Liver (tissue), 2 donors: Measurements from ENCODE around the gene UBQLN3.

Experiments used
- TF ChIP-seq, protein P1 (sequence below): fragments of 150-350 bp; IDR thresholded peaks from 2 replicates; pipeline ENCODE4 v1.5.1; 2017; ENCODE audit warnings: improper control_type of control experiment, low read depth, low read length; ENCODE audit not compliant: missing input control
- TF ChIP-seq, protein P2 (sequence below): IDR thresholded peaks from 2 replicates; pipeline ENCODE4 v1.6.1; 2016; ENCODE audit warnings: antibody characterized with exemption, mild to moderate bottlenecking
- donor health status: healthy.

DNA sequence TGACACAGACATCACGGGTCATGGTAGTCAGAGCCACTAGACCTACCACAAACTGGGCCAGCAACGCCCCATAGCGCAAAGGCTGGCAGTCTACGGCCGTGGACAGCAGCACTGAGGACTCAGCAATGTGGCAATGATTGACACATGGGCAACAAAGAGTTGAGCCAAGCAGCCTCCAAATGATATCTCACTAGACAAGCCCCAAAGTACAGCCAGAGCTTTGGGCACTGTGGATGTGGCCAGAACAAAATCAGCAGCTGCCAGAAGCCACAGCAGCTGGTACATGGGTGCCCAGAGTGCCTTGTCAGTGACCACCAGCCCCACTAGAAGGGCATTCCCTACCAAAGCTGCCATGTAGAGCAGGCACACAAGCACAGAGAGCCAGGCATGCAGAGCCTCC lies 18.0 kb upstream of the UBQLN3 start:
- TF ChIP-seq, protein P1, sequence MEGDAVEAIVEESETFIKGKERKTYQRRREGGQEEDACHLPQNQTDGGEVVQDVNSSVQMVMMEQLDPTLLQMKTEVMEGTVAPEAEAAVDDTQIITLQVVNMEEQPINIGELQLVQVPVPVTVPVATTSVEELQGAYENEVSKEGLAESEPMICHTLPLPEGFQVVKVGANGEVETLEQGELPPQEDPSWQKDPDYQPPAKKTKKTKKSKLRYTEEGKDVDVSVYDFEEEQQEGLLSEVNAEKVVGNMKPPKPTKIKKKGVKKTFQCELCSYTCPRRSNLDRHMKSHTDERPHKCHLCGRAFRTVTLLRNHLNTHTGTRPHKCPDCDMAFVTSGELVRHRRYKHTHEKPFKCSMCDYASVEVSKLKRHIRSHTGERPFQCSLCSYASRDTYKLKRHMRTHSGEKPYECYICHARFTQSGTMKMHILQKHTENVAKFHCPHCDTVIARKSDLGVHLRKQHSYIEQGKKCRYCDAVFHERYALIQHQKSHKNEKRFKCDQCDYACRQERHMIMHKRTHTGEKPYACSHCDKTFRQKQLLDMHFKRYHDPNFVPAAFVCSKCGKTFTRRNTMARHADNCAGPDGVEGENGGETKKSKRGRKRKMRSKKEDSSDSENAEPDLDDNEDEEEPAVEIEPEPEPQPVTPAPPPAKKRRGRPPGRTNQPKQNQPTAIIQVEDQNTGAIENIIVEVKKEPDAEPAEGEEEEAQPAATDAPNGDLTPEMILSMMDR = no peak
- TF ChIP-seq, protein P2, sequence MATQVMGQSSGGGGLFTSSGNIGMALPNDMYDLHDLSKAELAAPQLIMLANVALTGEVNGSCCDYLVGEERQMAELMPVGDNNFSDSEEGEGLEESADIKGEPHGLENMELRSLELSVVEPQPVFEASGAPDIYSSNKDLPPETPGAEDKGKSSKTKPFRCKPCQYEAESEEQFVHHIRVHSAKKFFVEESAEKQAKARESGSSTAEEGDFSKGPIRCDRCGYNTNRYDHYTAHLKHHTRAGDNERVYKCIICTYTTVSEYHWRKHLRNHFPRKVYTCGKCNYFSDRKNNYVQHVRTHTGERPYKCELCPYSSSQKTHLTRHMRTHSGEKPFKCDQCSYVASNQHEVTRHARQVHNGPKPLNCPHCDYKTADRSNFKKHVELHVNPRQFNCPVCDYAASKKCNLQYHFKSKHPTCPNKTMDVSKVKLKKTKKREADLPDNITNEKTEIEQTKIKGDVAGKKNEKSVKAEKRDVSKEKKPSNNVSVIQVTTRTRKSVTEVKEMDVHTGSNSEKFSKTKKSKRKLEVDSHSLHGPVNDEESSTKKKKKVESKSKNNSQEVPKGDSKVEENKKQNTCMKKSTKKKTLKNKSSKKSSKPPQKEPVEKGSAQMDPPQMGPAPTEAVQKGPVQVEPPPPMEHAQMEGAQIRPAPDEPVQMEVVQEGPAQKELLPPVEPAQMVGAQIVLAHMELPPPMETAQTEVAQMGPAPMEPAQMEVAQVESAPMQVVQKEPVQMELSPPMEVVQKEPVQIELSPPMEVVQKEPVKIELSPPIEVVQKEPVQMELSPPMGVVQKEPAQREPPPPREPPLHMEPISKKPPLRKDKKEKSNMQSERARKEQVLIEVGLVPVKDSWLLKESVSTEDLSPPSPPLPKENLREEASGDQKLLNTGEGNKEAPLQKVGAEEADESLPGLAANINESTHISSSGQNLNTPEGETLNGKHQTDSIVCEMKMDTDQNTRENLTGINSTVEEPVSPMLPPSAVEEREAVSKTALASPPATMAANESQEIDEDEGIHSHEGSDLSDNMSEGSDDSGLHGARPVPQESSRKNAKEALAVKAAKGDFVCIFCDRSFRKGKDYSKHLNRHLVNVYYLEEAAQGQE = no peak
